ENCODE results near the gene MAN1B1. TPM values are rescaled to one million over a fixed set of nuclear protein-coding genes. Genes with fewer than 3 reads are reported as not detected.
A peak's percentile ranks its signal among the peaks of the same experiment; 100 is the strongest.

Gene MAN1B1
- total RNA-seq, 3 donors from 2014 or later (not counting 1 experiment from before 2014, with no cell fraction given) = 75.1 to 99.4 (median 80.4) TPM

DNA sequence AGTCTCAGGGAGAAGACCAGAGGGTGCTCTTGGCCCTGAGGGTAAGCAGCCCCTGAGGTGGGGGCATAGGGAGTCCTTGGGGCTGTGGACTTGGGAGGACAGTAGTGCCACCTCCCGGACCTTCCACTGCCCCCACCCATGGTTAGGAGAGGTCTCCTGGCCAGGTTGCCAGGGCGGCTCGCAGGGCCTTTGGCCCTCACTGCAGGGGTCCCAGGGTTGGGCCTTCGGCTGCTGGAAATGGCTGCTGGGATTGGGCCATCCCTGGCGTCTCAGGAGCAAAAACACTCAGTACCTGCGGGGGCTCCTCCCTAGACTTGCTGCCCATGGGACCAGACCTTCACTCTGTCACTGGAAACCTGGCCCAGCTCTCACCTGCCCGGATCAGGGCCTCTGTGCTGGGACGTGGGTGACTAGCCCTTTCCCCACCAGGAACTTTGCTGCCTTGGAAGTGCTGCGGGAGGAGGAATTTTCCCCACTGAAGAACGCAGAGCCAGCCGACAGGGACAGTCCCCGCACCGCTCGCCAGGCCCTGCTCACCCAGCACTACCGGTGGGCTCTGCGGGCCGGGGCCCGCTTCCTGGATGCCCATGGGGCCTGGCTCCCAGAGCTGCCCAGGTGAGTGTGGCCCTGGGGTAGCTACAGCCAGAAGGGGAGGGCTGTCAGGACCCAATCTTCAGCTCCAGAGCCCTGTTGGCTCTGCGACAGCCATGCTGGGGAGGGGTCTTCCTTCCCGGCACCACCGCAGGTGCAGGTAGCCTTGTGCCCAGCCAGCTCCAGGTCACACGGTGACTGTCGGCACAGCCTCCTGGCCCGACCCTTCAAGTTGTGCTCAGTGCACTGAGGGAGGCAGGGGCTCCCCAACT, 6.3 kb upstream of the MAN1B1 start:
- Mint-ChIP-seq H3K4me3 (peak overlapping the region; percentile 47), H3K9me3 (no peaks in the 10 kb centered on the region), H3K27ac (no peak overlapping the region), H3K36me3 (no peaks in the 10 kb centered on the region), H3K4me1 (peaks cover 1 to 2% of the 10 kb centered on the region in 2 donors), H3K27me3 (ENCODE audit: low read depth in 2 of 2) (no peaks in the 10 kb centered on the region)
- WGBS (ENCODE audit: insufficient coverage) = 97% methylated on average over 24 of the region's 24 CpGs
- Histone ChIP-seq H3K27ac (ENCODE audit: low read length) (no peak overlapping the region), H3K36me3 (ENCODE audit: control insufficient read depth, insufficient read depth, low read length) (peaks cover 2% of the 10 kb centered on the region), H3K9me3 (ENCODE audit: control insufficient read depth, insufficient read depth, low read length) (no peaks in the 10 kb centered on the region), H3K27me3 (ENCODE audit: control insufficient read depth, insufficient read depth, low read length) (no peaks in the 10 kb centered on the region), H3K4me3 (ENCODE audit: low read length) (no peak overlapping the region), H3K4me1 (ENCODE audit: control insufficient read depth, insufficient read depth, low read length) (peaks cover 24% of the 10 kb centered on the region)
- ATAC-seq (no peak), DNase-seq (no peak)
- TF ChIP-seq, protein P1, sequence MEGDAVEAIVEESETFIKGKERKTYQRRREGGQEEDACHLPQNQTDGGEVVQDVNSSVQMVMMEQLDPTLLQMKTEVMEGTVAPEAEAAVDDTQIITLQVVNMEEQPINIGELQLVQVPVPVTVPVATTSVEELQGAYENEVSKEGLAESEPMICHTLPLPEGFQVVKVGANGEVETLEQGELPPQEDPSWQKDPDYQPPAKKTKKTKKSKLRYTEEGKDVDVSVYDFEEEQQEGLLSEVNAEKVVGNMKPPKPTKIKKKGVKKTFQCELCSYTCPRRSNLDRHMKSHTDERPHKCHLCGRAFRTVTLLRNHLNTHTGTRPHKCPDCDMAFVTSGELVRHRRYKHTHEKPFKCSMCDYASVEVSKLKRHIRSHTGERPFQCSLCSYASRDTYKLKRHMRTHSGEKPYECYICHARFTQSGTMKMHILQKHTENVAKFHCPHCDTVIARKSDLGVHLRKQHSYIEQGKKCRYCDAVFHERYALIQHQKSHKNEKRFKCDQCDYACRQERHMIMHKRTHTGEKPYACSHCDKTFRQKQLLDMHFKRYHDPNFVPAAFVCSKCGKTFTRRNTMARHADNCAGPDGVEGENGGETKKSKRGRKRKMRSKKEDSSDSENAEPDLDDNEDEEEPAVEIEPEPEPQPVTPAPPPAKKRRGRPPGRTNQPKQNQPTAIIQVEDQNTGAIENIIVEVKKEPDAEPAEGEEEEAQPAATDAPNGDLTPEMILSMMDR (IDR thresholded peaks at IDR 0.05) = no peak
- intact Hi-C loops (cut with micrococcal nuclease) = no loop called here

DNA sequence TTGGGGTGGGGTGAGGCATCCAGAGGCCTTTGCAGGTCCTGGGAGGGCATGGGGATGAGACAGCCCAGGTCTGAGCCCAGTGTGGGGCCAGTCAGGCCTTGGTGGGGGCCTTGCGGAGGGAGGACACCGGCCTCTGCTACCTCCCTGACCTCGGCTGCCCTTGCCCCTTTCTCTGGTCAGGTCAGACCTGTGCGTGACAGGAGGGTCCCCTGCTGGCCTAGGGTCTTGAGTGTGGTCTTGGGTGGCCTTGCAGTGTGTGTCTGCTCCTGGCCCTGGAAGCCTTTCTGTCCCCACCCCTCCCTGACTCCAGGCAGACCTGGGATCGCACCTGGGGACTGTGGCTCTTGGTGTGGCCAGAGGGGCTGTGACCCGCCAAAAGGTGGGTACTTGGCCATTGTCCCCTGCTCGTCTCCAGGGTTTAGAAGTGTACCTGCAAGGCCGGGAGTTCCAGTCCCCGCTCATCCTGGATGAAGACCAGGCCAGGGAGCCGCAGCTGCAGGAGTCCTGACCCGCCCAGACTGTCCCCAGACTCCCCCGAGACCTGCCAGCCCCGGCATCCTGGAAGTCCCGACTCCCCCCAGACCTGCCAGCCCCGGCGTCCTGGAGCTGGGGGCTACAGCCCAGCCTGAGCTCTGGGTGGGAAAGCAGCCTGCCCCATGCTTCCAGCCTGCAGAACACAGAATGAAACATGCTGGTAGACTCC, 4.4 kb upstream of the MAN1B1 start:
- Histone ChIP-seq H3K27ac (ENCODE audit: low read length) (no peak overlapping the region), H3K27me3 (ENCODE audit: control insufficient read depth, insufficient read depth, low read length) (no peaks in the 10 kb centered on the region), H3K9me3 (ENCODE audit: control insufficient read depth, insufficient read depth, low read length) (no peaks in the 10 kb centered on the region), H3K4me1 (ENCODE audit: control insufficient read depth, insufficient read depth, low read length) (peaks cover 26% of the 10 kb centered on the region), H3K36me3 (ENCODE audit: control insufficient read depth, insufficient read depth, low read length) (peaks cover 2% of the 10 kb centered on the region), H3K4me3 (ENCODE audit: low read length) (no peak overlapping the region)
- H3K36me3 Mint-ChIP-seq = no peaks in the 10 kb centered on the region
- peaks cover 6 to 8% of the 10 kb centered on the region in 2 donors for H3K4me1 Mint-ChIP-seq
- no peaks in the 10 kb centered on the region for H3K9me3 Mint-ChIP-seq
- 97% methylated on average over 16 of the region's 16 CpGs for WGBS (ENCODE audit: insufficient coverage)
- H3K27me3 Mint-ChIP-seq (ENCODE audit: low read depth in 2 of 2) = no peaks in the 10 kb centered on the region
- intact Hi-C loops (cut with micrococcal nuclease) = no loop called here
- no peak overlapping the region for H3K27ac Mint-ChIP-seq
- ATAC-seq = no peak
- no peak for DNase-seq
- H3K4me3 Mint-ChIP-seq = no peak overlapping the region
- TF ChIP-seq, protein P1 (IDR thresholded peaks at IDR 0.05) = no peak

DNA sequence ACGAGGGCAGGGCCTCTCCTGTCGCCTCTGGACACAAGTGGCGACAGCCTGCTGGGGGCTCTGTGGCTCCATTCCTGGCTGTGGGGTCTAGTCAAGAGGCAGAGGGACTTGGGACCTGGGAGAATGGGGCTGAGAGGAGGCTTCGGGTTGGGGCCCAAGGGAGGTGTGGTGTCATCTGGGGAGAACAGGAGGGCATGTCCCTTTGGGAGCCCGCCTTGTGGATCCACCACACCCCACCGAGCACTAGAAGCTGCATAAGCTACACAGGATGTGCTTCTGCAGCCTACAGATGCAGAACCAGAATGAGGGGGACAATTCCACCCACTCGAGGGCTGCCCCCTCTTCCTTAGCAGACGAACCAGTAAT, 3.9 kb upstream of the MAN1B1 start:
- WGBS (ENCODE audit: insufficient coverage) = 82% methylated on average over 8 of the region's 8 CpGs
- Mint-ChIP-seq H3K27ac (no peak overlapping the region), H3K4me3 (no peak overlapping the region), H3K36me3 (no peaks in the 10 kb centered on the region), H3K27me3 (ENCODE audit: low read depth in 2 of 2) (no peaks in the 10 kb centered on the region), H3K9me3 (no peaks in the 10 kb centered on the region), H3K4me1 (peaks cover 11 to 14% of the 10 kb centered on the region in 2 donors)
- Histone ChIP-seq H3K9me3 (ENCODE audit: control insufficient read depth, insufficient read depth, low read length) (no peaks in the 10 kb centered on the region), H3K4me1 (ENCODE audit: control insufficient read depth, insufficient read depth, low read length) (peaks cover 29% of the 10 kb centered on the region), H3K27ac (ENCODE audit: low read length) (no peak overlapping the region), H3K36me3 (ENCODE audit: control insufficient read depth, insufficient read depth, low read length) (peaks cover 2% of the 10 kb centered on the region), H3K27me3 (ENCODE audit: control insufficient read depth, insufficient read depth, low read length) (no peaks in the 10 kb centered on the region), H3K4me3 (ENCODE audit: low read length) (no peak overlapping the region)
- TF ChIP-seq, protein P1 (IDR thresholded peaks at IDR 0.05) = no peak
- DNase-seq (no peak), ATAC-seq (no peak)
- intact Hi-C loops (cut with micrococcal nuclease) = no loop called here

Data from natural killer cell (primary cell).